PFSK-1 (cell line): ENCODE results near the gene ARSI.

Experiments used
- POLR2AphosphoS5 ChIP-seq: IDR thresholded peaks from 2 replicates; pipeline ENCODE4 v1.6.1; 2012; ENCODE audit warnings: low read depth, mild to moderate bottlenecking, control low read depth, low read length, moderate library complexity
- TAF1 ChIP-seq: IDR thresholded peaks from 2 replicates; pipeline ENCODE4 v1.6.1; 2012; ENCODE audit warnings: low read length, control low read depth, borderline replicate concordance; ENCODE audit not compliant: insufficient read depth
- TF ChIP-seq, protein P1 (sequence below), 2 experiments: IDR thresholded peaks; 2 replicates each; pipeline versions ENCODE4 v1.6.1 to v1.8.0; 2011 to 2012; ENCODE audit warnings: low read depth in 2 of 2, low read length in 2 of 2, control low read depth in 1 of 2, inconsistent platforms in 1 of 2, mild to moderate bottlenecking in 1 of 2, moderate library complexity in 1 of 2; ENCODE audit not compliant: insufficient read depth in 1 of 2

DNA sequence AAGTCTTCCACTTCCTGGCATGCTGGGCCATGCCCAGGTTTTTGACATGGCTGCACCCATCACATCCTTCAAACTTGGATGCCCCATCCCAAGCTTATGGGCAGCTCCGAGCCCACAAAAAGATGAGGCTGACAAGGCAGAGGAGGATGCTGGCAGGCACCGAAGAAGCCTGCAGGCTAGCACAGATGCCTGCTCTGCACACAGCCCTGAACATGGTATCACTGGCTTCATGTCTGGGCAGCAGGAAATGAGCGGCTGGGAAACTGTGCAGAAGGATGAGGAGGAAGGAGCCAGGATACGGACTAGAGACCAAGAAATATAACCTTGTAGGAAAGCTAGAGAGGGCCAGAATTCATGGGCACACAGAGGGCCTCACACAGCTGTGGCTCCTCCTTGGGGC is 27.9 kb downstream of the ARSI start:
- TF ChIP-seq POLR2AphosphoS5 (no peak), TAF1 (no peak)
- TF ChIP-seq, protein P1, sequence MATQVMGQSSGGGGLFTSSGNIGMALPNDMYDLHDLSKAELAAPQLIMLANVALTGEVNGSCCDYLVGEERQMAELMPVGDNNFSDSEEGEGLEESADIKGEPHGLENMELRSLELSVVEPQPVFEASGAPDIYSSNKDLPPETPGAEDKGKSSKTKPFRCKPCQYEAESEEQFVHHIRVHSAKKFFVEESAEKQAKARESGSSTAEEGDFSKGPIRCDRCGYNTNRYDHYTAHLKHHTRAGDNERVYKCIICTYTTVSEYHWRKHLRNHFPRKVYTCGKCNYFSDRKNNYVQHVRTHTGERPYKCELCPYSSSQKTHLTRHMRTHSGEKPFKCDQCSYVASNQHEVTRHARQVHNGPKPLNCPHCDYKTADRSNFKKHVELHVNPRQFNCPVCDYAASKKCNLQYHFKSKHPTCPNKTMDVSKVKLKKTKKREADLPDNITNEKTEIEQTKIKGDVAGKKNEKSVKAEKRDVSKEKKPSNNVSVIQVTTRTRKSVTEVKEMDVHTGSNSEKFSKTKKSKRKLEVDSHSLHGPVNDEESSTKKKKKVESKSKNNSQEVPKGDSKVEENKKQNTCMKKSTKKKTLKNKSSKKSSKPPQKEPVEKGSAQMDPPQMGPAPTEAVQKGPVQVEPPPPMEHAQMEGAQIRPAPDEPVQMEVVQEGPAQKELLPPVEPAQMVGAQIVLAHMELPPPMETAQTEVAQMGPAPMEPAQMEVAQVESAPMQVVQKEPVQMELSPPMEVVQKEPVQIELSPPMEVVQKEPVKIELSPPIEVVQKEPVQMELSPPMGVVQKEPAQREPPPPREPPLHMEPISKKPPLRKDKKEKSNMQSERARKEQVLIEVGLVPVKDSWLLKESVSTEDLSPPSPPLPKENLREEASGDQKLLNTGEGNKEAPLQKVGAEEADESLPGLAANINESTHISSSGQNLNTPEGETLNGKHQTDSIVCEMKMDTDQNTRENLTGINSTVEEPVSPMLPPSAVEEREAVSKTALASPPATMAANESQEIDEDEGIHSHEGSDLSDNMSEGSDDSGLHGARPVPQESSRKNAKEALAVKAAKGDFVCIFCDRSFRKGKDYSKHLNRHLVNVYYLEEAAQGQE (IDR thresholded peaks at IDR 0.05; ENCODE audit: insufficient read depth in 1 of 2, low read depth in 2 of 2, low read length in 2 of 2), result no peak
